ENCODE measurements around the gene GJD3.

DNA sequence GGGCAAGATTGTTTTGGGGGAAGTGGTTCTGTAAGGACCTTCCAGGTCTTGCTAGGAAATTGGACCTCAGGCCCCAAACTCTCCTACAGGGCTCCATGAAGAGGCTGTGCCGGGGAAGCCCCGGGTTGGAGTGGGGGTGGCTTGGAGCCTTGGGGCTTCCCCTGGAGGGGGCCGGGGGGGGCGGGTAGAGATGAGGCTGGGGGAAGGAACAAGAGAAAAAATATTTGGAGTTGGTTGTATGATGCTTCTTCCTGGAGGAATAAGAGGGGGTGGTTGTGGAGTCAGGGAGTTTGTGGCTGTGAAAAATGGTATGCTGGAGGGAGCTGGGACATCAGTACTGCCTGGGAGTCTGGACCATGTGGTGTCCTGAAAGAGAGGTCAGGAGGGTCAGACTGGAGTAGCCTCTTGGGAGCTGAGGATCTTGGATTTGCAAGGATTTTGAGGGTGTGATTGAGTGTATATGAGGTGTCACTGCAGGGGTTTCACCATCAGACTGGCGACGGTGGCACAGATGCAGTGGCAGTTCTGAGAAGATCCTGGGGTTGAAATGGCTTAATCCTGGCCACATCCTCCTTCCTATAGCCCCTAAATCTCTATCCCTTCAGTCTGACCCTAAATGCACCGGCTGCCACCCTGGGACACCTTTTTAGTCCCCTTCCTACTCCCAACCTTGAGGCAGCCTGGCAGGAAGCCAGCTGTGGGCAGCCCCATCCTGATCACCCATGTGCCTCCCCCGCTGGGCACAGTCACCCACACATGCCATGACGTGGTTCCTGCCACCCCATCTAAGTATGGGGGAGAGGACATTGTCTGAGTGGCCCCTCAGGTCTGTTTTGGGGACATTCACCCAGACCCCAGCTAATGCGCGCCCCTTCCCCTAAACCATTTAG is 44.6 kb downstream of the GJD3 start:
- TF ChIP-seq, protein P1, sequence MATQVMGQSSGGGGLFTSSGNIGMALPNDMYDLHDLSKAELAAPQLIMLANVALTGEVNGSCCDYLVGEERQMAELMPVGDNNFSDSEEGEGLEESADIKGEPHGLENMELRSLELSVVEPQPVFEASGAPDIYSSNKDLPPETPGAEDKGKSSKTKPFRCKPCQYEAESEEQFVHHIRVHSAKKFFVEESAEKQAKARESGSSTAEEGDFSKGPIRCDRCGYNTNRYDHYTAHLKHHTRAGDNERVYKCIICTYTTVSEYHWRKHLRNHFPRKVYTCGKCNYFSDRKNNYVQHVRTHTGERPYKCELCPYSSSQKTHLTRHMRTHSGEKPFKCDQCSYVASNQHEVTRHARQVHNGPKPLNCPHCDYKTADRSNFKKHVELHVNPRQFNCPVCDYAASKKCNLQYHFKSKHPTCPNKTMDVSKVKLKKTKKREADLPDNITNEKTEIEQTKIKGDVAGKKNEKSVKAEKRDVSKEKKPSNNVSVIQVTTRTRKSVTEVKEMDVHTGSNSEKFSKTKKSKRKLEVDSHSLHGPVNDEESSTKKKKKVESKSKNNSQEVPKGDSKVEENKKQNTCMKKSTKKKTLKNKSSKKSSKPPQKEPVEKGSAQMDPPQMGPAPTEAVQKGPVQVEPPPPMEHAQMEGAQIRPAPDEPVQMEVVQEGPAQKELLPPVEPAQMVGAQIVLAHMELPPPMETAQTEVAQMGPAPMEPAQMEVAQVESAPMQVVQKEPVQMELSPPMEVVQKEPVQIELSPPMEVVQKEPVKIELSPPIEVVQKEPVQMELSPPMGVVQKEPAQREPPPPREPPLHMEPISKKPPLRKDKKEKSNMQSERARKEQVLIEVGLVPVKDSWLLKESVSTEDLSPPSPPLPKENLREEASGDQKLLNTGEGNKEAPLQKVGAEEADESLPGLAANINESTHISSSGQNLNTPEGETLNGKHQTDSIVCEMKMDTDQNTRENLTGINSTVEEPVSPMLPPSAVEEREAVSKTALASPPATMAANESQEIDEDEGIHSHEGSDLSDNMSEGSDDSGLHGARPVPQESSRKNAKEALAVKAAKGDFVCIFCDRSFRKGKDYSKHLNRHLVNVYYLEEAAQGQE (IDR thresholded peaks at IDR 0.05; ENCODE audit: insufficient read depth in 1 of 2, low read depth in 2 of 2, low read length in 2 of 2): no peak
- no peak for TF ChIP-seq POLR2AphosphoS5 (IDR thresholded peaks at IDR 0.05; ENCODE audit: low read depth, low read length)
- no peak for TF ChIP-seq SIN3A (IDR thresholded peaks at IDR 0.05; ENCODE audit: borderline replicate concordance, insufficient read depth, low read length)
- no peak for TF ChIP-seq TAF1 (IDR thresholded peaks at IDR 0.05; ENCODE audit: borderline replicate concordance, insufficient read depth, low read length)
- TF ChIP-seq FOXP2 (optimal IDR thresholded peaks at IDR 0.05; ENCODE audit: borderline replicate concordance, extremely low read depth, extremely low read length, insufficient read depth): no peak
